CD4-positive, alpha-beta T cell (primary cell): ENCODE results near the gene ZNF830. TPM values are rescaled to one million over a fixed set of nuclear protein-coding genes. Genes with fewer than 3 reads are reported as not detected.

ENCODE experiments used
- ATAC-seq: fragments of 200-7000 bp; cut with Tn5 transposase; one replicate; pipeline ENCODE4 v1.10.0; 2022; ENCODE audit warnings: mild to moderate bottlenecking; ENCODE audit not compliant: poor library complexity
- CTCF ChIA-PET: fragments of 350-600 bp; sonication (Branson Sonifier 250); formaldehyde crosslinking; loops from one replicate; lab custom pipeline; 2021; ENCODE audit warnings: antibody characterized with exemption, inconsistent platforms; lab: Charles Lee
- POLR2A ChIA-PET: fragments of 350-600 bp; sonication (Branson Sonifier 250); formaldehyde crosslinking; loops from one replicate; lab custom pipeline; 2021; ENCODE audit warnings: antibody characterized with exemption, inconsistent platforms; lab: Charles Lee
- DNase-seq, 14 experiments: peaks; one replicate each; pipeline ENCODE4 v3.0.0-alpha.2; 2013 to 2020; ENCODE audit warnings: mixed read lengths in 2 of 14
- H3K27ac ChIP-seq, 2 donors: one replicate each; pipeline versions ENCODE4 v1.5.1 to v1.7.0; 2013; ENCODE audit warnings: low read length in 2 of 2, low read depth in 1 of 2, mild to moderate bottlenecking in 1 of 2
- H3K27me3 ChIP-seq, 2 experiments: 1 replicate in 1 of 2; 2 replicates in 1 of 2; pipeline versions ENCODE4 v1.6.1 to v1.7.0; 2013; ENCODE audit warnings: low read length in 2 of 2, control low read depth in 1 of 2, mild to moderate bottlenecking in 1 of 2, moderate library complexity in 1 of 2; ENCODE audit not compliant: insufficient read depth in 2 of 2, control insufficient read depth in 1 of 2
- H3K36me3 ChIP-seq: one replicate; pipeline ENCODE4 v1.6.1; 2013; ENCODE audit warnings: low read length, control low read depth; ENCODE audit not compliant: insufficient read depth
- H3K4me1 ChIP-seq: one replicate; pipeline ENCODE4 v1.6.1; 2013; ENCODE audit warnings: low read length, control low read depth; ENCODE audit not compliant: insufficient read depth
- H3K4me3 ChIP-seq: one replicate; pipeline ENCODE4 v1.5.1; 2013; ENCODE audit warnings: mild to moderate bottlenecking, low read length, moderate library complexity
- H3K9me3 ChIP-seq, 2 experiments: 1 replicate in 1 of 2; 2 replicates in 1 of 2; pipeline versions ENCODE4 v1.6.1 to v1.7.0; 2013; ENCODE audit warnings: low read length in 2 of 2, mild to moderate bottlenecking in 2 of 2, control low read depth in 1 of 2, moderate library complexity in 1 of 2; ENCODE audit not compliant: control insufficient read depth in 1 of 2, insufficient read depth in 1 of 2
- H3K27ac Mint-ChIP-seq: one replicate; pipeline ENCODE4 v1.8.0; 2020; ENCODE audit warnings: mixed read lengths
- H3K27me3 Mint-ChIP-seq: one replicate; pipeline ENCODE4 v1.8.0; 2021; ENCODE audit warnings: mixed read lengths
- H3K36me3 Mint-ChIP-seq: one replicate; pipeline ENCODE4 v1.8.0; 2021; ENCODE audit warnings: low read depth, mixed read lengths
- H3K4me1 Mint-ChIP-seq: one replicate; pipeline ENCODE4 v1.8.0; 2021; ENCODE audit warnings: low read depth, mixed read lengths
- H3K4me3 Mint-ChIP-seq: one replicate; pipeline ENCODE4 v1.8.0; 2020; ENCODE audit warnings: mild to moderate bottlenecking, mixed read lengths
- H3K9me3 Mint-ChIP-seq: one replicate; pipeline ENCODE4 v1.8.0; 2020; ENCODE audit warnings: mixed read lengths
- intact Hi-C, 2 experiments: fragments of 100-400 bp; cut with DNase I in 1 of 2; cut with micrococcal nuclease in 1 of 2; formaldehyde crosslinking; loops; one replicate each; pipeline versions ENCODE4 v1.15.1 to v1.9.0; 2023 to 2025; cut with DNase I, micrococcal nuclease
- total RNA-seq, 174 experiments: library from RNA in 2 of 174; stranded (reverse) in 2 of 174; gene quantifications; one replicate each; pipeline ENCODE4 v1.2.3 and lab custom pipeline; 2021 to 2026
- TF ChIP-seq, protein P1 (sequence below): fragments of 200-600 bp; IDR thresholded peaks from one replicate; pipeline ENCODE4 v1.8.0; 2022; ENCODE audit warnings: antibody characterized with exemption, mild to moderate bottlenecking

The ZNF830 gene
- total RNA-seq, 2 experiments from 2014 or later: 34.4 to 39.0 TPM

GRCh38 chr17:34990921-34991365 lies 29.6 kb downstream of the ZNF830 start:
- H3K4me1 ChIP-seq: no peaks in the 10 kb centered on the region
- peaks cover 92% of the 10 kb centered on the region for H3K36me3 Mint-ChIP-seq
- intact Hi-C loops: no loop called here
- POLR2A ChIA-PET: interaction anchor here (1.2 to 2.0 kb wide), 3 partner anchors 10 to 128 kb away, joined by 3 to 6 read pairs (median 6); partner anchors contain the start of genes LIG3 and RFFL
- H3K4me3 Mint-ChIP-seq: no peak overlapping the region
- H3K4me3 ChIP-seq: no peak overlapping the region
- H3K36me3 ChIP-seq: peaks cover 85% of the 10 kb centered on the region
- CTCF ChIA-PET: interaction anchor here (1.3 kb wide), 1 partner anchor 772 kb away, joined by 3 read pairs; no protein-coding TSS in a partner anchor
- TF ChIP-seq, protein P1, sequence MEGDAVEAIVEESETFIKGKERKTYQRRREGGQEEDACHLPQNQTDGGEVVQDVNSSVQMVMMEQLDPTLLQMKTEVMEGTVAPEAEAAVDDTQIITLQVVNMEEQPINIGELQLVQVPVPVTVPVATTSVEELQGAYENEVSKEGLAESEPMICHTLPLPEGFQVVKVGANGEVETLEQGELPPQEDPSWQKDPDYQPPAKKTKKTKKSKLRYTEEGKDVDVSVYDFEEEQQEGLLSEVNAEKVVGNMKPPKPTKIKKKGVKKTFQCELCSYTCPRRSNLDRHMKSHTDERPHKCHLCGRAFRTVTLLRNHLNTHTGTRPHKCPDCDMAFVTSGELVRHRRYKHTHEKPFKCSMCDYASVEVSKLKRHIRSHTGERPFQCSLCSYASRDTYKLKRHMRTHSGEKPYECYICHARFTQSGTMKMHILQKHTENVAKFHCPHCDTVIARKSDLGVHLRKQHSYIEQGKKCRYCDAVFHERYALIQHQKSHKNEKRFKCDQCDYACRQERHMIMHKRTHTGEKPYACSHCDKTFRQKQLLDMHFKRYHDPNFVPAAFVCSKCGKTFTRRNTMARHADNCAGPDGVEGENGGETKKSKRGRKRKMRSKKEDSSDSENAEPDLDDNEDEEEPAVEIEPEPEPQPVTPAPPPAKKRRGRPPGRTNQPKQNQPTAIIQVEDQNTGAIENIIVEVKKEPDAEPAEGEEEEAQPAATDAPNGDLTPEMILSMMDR: no peak
- H3K27ac Mint-ChIP-seq: no peak overlapping the region
- H3K4me1 Mint-ChIP-seq: peaks cover 5% of the 10 kb centered on the region
- no peaks in the 10 kb centered on the region for H3K27me3 Mint-ChIP-seq
- H3K27ac ChIP-seq: no peak overlapping the region
- peak in 2 of 14 experiments; percentile 11 to 14 for DNase-seq
- no peaks in the 10 kb centered on the region for H3K9me3 Mint-ChIP-seq
- no peaks in the 10 kb centered on the region for H3K9me3 ChIP-seq
- ATAC-seq: no peak
- H3K27me3 ChIP-seq: no peaks in the 10 kb centered on the region

DNA sequence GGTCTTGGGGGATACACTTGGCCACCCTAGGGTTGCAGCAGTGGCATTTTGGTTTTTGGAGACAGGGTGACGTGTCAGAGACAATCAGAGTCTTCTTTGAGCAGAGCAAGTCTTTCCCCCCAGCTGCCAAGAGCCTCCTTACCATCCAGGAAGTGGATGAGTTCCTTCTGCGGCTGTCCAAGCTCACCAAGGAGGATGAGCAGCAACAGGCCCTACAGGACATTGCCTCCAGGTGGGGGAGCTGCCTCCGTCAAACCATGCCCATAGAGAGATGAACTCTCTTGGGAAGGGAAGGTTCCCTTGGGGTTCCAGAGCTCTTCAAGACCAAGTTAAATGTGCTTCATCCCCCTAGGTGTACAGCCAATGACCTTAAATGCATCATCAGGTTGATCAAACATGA lies 30.3 kb downstream of the ZNF830 start:
- ChIA-PET POLR2A (interaction anchor here (1.2 to 2.0 kb wide), 3 partner anchors 11 to 127 kb away, joined by 3 to 6 read pairs (median 6); partner anchors contain the start of genes LIG3 and RFFL), CTCF (interaction anchor here (1.3 kb wide), 1 partner anchor 772 kb away, joined by 3 read pairs; no protein-coding TSS in a partner anchor)
- H3K4me1 Mint-ChIP-seq: no peaks in the 10 kb centered on the region
- Histone ChIP-seq H3K27ac (no peak overlapping the region), H3K4me3 (no peak overlapping the region), H3K27me3 (no peaks in the 10 kb centered on the region), H3K9me3 (no peaks in the 10 kb centered on the region), H3K4me1 (no peaks in the 10 kb centered on the region), H3K36me3 (peaks cover 86% of the 10 kb centered on the region)
- TF ChIP-seq, protein P1: no peak
- no peak overlapping the region for H3K27ac Mint-ChIP-seq
- intact Hi-C loops: no loop called here
- no peak overlapping the region for H3K4me3 Mint-ChIP-seq
- peaks cover 90% of the 10 kb centered on the region for H3K36me3 Mint-ChIP-seq
- no peaks in the 10 kb centered on the region for H3K27me3 Mint-ChIP-seq
- ATAC-seq (no peak), DNase-seq (no peak)
- H3K9me3 Mint-ChIP-seq: no peaks in the 10 kb centered on the region

DNA sequence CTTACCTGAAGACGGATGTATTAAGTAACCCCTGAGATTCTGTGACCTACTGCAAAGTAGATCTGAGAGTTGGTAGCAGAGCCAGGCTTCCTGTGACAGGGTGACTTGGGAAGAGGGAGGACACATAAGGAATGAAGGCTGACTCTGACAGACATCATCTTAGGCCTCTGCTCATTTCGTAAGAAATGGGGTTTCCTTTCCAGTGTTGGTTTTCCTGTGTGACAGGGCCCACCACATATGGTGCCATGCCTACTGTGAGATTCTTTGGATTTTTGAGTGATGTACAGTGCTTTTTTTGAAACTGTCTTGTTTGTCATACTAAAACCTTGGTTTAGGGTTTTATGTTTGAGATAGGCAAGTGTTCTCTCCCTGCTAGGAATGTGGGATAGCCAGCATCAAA lies 31.7 kb downstream of the ZNF830 start:
- CTCF ChIA-PET: no interaction called here
- POLR2A ChIA-PET: no interaction called here
- Histone ChIP-seq H3K4me1 (peaks cover 1% of the 10 kb centered on the region), H3K4me3 (no peak overlapping the region), H3K9me3 (no peaks in the 10 kb centered on the region), H3K27me3 (no peaks in the 10 kb centered on the region), H3K27ac (no peak overlapping the region), H3K36me3 (peaks cover 86% of the 10 kb centered on the region)
- ATAC-seq (no peak), DNase-seq (no peak)
- Mint-ChIP-seq H3K27ac (no peak overlapping the region), H3K9me3 (no peaks in the 10 kb centered on the region), H3K36me3 (peaks cover 89% of the 10 kb centered on the region), H3K4me3 (no peak overlapping the region), H3K27me3 (no peaks in the 10 kb centered on the region), H3K4me1 (peaks cover 2% of the 10 kb centered on the region)
- TF ChIP-seq, protein P1: no peak
- intact Hi-C loops: no loop called here
